ENCODE data around the gene EIF2AK3.

EIF2AK3 gene

DNA sequence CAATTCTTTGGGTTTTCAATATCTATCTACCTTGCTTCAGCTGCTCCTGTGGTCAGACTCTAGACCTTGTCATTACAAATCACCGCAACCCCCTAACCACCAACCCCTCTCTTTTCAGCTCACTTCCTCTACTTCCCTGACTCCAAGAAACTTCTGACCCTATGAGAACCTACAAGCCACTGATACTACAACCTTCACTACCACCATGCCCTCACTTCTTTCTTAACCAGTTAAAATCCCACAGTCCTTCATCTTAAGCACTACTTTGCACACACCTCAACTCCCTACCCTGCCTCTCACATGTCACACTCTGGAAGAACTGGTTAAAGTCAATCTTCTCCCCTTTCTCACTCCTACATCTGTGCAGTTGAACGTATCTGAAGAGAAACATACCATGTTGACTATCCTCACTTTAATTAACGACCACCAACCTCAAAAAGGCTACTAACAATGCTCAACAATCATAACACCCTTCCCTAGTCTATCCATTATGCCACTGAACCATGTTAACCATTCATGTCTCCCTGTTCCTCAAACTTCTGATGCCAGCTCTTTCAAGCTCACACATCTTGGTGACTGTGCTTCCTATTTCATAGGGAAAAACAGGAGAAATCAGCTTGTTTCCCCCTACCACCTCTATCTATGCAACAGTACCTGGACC is 12.6 kb downstream of the EIF2AK3 start:
- no peak for DNase-seq (ENCODE audit: low read depth)
- TF ChIP-seq, protein P1, sequence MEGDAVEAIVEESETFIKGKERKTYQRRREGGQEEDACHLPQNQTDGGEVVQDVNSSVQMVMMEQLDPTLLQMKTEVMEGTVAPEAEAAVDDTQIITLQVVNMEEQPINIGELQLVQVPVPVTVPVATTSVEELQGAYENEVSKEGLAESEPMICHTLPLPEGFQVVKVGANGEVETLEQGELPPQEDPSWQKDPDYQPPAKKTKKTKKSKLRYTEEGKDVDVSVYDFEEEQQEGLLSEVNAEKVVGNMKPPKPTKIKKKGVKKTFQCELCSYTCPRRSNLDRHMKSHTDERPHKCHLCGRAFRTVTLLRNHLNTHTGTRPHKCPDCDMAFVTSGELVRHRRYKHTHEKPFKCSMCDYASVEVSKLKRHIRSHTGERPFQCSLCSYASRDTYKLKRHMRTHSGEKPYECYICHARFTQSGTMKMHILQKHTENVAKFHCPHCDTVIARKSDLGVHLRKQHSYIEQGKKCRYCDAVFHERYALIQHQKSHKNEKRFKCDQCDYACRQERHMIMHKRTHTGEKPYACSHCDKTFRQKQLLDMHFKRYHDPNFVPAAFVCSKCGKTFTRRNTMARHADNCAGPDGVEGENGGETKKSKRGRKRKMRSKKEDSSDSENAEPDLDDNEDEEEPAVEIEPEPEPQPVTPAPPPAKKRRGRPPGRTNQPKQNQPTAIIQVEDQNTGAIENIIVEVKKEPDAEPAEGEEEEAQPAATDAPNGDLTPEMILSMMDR (conservative IDR thresholded peaks at IDR 0.05; ENCODE audit: low read length), result no peak
- no peak overlapping the region for H3K4me3 ChIP-seq (ENCODE audit: low read length)

- H3K4me3 ChIP-seq (ENCODE audit: low read length), result no peak overlapping the region
- TF ChIP-seq, protein P1 (conservative IDR thresholded peaks at IDR 0.05; ENCODE audit: low read length), result no peak
- no peak for DNase-seq (ENCODE audit: low read depth)
These were observed 13.3 kb downstream of the EIF2AK3 start for GRCh38 chr2:88613921-88614320.

GRCh38 chr2:88608184-88608583 is 19.1 kb downstream of the EIF2AK3 start:
- TF ChIP-seq, protein P1 (conservative IDR thresholded peaks at IDR 0.05; ENCODE audit: low read length), result no peak
- H3K4me3 ChIP-seq (ENCODE audit: low read length), result no peak overlapping the region
- DNase-seq (ENCODE audit: low read depth), result no peak

DNA sequence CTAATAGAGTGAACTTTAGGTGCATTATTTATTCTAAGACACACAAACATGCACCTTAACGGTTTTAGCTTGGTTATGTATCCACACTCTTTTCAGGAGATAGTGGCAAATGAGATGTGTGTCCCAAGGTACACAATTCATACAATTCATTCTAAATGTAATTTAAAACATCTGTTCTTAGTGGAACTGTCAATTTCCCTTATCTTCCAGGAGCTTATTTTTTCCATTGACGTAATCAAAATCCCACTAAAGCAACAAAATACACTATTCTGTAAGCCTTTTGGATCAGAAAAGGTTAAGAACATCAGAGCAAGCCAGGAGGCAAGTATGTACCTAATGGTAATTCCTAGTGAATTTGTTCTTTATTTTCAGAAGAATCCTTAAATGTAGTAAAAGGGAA is 19.8 kb downstream of the EIF2AK3 start:
- H3K4me3 ChIP-seq (ENCODE audit: low read length), result no peak overlapping the region

DNA sequence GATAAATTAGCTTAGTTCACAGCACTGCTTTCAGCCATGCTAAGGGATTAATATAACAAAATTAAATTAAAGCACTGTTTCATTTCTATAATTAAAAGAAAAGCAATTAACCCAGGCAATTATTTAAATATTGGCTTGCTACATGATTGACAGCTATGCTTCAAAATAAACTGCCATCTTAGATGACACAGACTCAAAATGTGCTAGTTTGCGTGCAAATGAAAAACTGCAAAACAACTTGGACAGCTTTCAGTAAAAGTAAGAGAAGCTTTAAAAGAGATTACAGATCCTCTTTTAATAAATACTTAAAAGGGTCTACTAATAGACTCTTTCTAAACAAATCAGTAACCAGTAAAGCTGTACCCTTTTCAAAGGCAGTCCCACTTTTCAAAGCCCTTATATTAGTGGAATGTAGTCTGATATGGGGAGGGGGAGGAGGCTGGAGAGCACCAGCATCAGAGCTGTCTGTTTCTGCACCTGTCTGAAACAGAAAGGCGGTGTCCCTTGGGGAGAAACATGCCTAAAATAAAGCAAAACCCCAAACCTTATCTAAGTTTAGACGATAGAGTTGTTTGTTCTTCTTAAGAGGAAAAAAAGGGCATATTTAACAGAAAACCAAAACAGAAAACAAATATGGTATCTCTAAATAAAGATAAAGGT is 20.8 kb downstream of the EIF2AK3 start:
- no peak overlapping the region for H3K4me3 ChIP-seq (ENCODE audit: low read length)
- no peak for DNase-seq (ENCODE audit: low read depth)
- TF ChIP-seq, protein P1 (conservative IDR thresholded peaks at IDR 0.05; ENCODE audit: low read length), result no peak

More for the DNA sequence above, 19.8 kb downstream of the EIF2AK3 start:
- TF ChIP-seq, protein P1 (conservative IDR thresholded peaks at IDR 0.05; ENCODE audit: low read length), result no peak
- no peak for DNase-seq (ENCODE audit: low read depth)

- TF ChIP-seq, protein P1 (conservative IDR thresholded peaks at IDR 0.05; ENCODE audit: low read length), result no peak
- DNase-seq (ENCODE audit: low read depth), result peak; percentile 48
- no peak overlapping the region for H3K4me3 ChIP-seq (ENCODE audit: low read length)
These were observed 24.1 kb downstream of the EIF2AK3 start for GRCh38 chr2:88603146-88603545.

DNA sequence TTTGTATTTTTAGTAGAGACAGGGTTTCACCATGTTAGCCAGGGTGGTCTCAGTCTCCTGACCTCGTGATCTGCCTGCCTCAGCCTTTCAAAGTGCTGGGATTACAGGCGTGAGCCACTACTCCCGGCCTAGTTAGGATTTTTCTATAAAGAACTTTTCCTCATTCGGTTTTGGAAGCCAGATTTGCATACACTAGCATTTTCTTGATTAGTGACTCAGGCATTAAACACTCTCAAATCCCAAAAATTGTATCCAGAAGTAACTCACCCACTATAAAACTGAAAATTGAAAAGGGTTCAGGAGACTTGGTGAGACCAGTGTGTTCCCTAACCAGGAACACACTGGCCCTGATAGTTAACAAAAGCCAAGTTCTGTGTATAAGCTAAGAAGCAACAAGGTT is 25.2 kb downstream of the EIF2AK3 start:
- DNase-seq (ENCODE audit: low read depth), result no peak

More for the DNA sequence above, 25.2 kb downstream of the EIF2AK3 start:
- TF ChIP-seq, protein P1 (conservative IDR thresholded peaks at IDR 0.05; ENCODE audit: low read length), result no peak
- no peak overlapping the region for H3K4me3 ChIP-seq (ENCODE audit: low read length)
